Activated B cell treated with CpG ODN at 0.5 μM for 24 hours (primary cell): Measurements from ENCODE around the gene SNRK. TPM values are rescaled to one million over a fixed set of nuclear protein-coding genes. Genes with fewer than 3 reads are reported as not detected.

Experiments
- ATAC-seq: fragments of 200-7000 bp; cut with Tn5 transposase; one replicate; pipeline ENCODE4 v1.10.0; 2021; ENCODE audit warnings: low read depth, mild to moderate bottlenecking, moderate library complexity
- CTCF ChIA-PET: fragments of 350-600 bp; sonication (Branson Sonifier 250); formaldehyde crosslinking; loops from one replicate; lab custom pipeline; 2021; ENCODE audit warnings: antibody characterized with exemption; lab: Charles Lee
- POLR2A ChIA-PET: fragments of 350-600 bp; sonication (Branson Sonifier 250); formaldehyde crosslinking; loops from one replicate; lab custom pipeline; 2021; ENCODE audit warnings: antibody characterized with exemption; lab: Charles Lee
- DNase-seq: peaks from one replicate; pipeline ENCODE4 v3.0.0; 2022
- H3K27ac Mint-ChIP-seq: one replicate; pipeline ENCODE4 v1.8.0; 2020; ENCODE audit warnings: mixed read lengths
- H3K27me3 Mint-ChIP-seq: one replicate; pipeline ENCODE4 v1.8.0; 2021; ENCODE audit warnings: mixed read lengths
- H3K36me3 Mint-ChIP-seq: one replicate; pipeline ENCODE4 v1.8.0; 2021; ENCODE audit warnings: low read depth, mixed read lengths
- H3K4me1 Mint-ChIP-seq: one replicate; pipeline ENCODE4 v1.8.0; 2021; ENCODE audit warnings: mixed read lengths
- H3K4me3 Mint-ChIP-seq: one replicate; pipeline ENCODE4 v1.8.0; 2020; ENCODE audit warnings: mild to moderate bottlenecking, mixed read lengths
- H3K9me3 Mint-ChIP-seq: one replicate; pipeline ENCODE4 v1.8.0; 2020; ENCODE audit warnings: mixed read lengths
- CTCF ChIP-seq: fragments of 200-600 bp; IDR thresholded peaks from one replicate; pipeline ENCODE4 v1.8.0; 2022; ENCODE audit warnings: antibody characterized with exemption, mild to moderate bottlenecking
- intact Hi-C: fragments of 100-400 bp; cut with micrococcal nuclease; formaldehyde crosslinking; loops from one replicate; pipeline ENCODE4 v1.15.1; 2024
- total RNA-seq: library from RNA; stranded (reverse); gene quantifications from 2 replicates; pipeline ENCODE4 v1.2.3, GENCODE V29; 2022

SNRK gene
- total RNA-seq, 1 donor from 2014 or later: 31.1 TPM

GRCh38 chr3:43334976-43335375 lies 48.6 kb downstream of the SNRK start:
- Mint-ChIP-seq H3K36me3 (peaks cover 71% of the 10 kb centered on the region), H3K4me1 (peaks cover 12% of the 10 kb centered on the region), H3K9me3 (peaks cover 22% of the 10 kb centered on the region), H3K27me3 (no peaks in the 10 kb centered on the region), H3K4me3 (no peak overlapping the region), H3K27ac (no peak overlapping the region)
- POLR2A ChIA-PET: no interaction called here
- DNase-seq (no peak), ATAC-seq (no peak)
- CTCF ChIA-PET: no interaction called here
- intact Hi-C loops: no loop called here
- TF ChIP-seq CTCF: no peak

DNA sequence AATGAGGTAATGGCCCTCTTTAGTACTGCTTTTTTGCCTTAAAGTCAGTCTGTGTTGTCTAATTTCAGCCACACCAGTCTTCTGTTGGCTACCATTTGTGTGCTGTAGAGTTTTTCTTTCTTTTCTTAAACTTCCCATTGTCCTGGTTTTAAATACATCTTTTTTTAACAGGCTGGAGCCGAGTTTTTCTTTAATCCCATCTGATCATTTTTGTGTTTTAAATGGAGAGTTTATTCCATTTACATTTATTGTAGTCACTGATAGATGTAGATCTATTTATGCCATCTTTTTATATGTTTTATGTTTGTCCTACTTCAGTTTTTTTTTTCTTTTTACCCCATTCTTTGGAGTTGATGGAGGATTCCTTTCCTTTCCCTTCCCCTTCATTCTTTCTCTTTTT lies 49.5 kb downstream of the SNRK start:
- Mint-ChIP-seq H3K9me3 (peaks cover 25% of the 10 kb centered on the region), H3K27me3 (no peaks in the 10 kb centered on the region), H3K27ac (no peak overlapping the region), H3K4me1 (peaks cover 8% of the 10 kb centered on the region), H3K36me3 (peaks cover 77% of the 10 kb centered on the region), H3K4me3 (no peak overlapping the region)
- ATAC-seq (no peak), DNase-seq (no peak)
- intact Hi-C loops: no loop called here
- ChIA-PET POLR2A (no interaction called here), CTCF (no interaction called here)
- TF ChIP-seq CTCF: no peak

- CTCF ChIA-PET: no interaction called here
- H3K4me1 Mint-ChIP-seq: peaks cover 3% of the 10 kb centered on the region
- H3K4me3 Mint-ChIP-seq: no peak overlapping the region
- H3K27me3 Mint-ChIP-seq: no peaks in the 10 kb centered on the region
- ATAC-seq (no peak), DNase-seq (no peak)
- no peak for TF ChIP-seq CTCF
- peaks cover 83% of the 10 kb centered on the region for H3K36me3 Mint-ChIP-seq
- POLR2A ChIA-PET: no interaction called here
- H3K27ac Mint-ChIP-seq: no peak overlapping the region
- intact Hi-C loops: no loop called here
- peaks cover 25% of the 10 kb centered on the region for H3K9me3 Mint-ChIP-seq
Measured at GRCh38 chr3:43338295-43338694, 52.0 kb downstream of the SNRK start.

DNA sequence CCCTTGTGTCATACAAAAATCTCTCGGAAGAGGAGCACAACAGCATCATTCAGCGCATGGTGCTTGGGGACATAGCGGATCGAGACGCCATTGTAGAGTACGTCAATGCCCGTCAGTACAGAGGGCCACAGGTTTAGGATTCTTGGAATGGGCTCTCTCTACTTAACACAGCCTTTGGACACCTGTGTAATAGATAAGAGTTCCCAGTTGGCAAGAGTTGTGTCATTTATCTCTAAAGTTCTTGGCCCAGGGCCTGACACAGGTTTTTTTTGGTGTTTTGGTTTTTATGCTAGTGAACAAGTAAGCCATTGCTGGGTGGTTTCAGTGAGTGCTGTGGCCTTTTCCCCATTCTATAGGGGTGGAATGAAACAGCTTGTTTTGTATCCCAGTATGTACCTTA lies 54.1 kb downstream of the SNRK start:
- ChIA-PET CTCF (no interaction called here), POLR2A (no interaction called here)
- no peak for TF ChIP-seq CTCF
- peaks cover 89% of the 10 kb centered on the region for H3K36me3 Mint-ChIP-seq
- DNase-seq (no peak), ATAC-seq (no peak)
- intact Hi-C loops: no loop called here
- H3K4me3 Mint-ChIP-seq: no peak overlapping the region
- H3K9me3 Mint-ChIP-seq: peaks cover 19% of the 10 kb centered on the region
- no peak overlapping the region for H3K27ac Mint-ChIP-seq
- no peaks in the 10 kb centered on the region for H3K27me3 Mint-ChIP-seq
- no peaks in the 10 kb centered on the region for H3K4me1 Mint-ChIP-seq

DNA sequence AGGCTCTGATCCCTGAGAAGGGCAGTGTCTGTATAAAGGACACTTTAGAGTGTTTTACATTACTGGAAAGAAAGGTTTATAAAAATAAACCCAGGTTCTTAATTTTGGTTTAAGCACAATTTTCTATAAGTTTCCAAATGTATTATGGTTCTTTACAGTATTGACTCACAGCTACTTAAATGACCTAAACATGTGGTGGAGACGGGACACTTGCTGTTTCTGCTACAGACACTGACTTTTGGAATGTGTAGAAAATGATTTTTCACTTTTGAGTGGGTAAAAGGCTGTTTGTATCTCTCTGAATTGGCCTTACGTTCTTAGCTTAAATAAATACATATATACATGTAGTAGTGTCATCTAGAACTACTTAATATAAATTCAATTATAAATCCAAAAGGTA lies 55.4 kb downstream of the SNRK start:
- H3K9me3 Mint-ChIP-seq: peaks cover 10% of the 10 kb centered on the region
- H3K27ac Mint-ChIP-seq: no peak overlapping the region
- CTCF ChIA-PET: no interaction called here
- peaks cover 87% of the 10 kb centered on the region for H3K36me3 Mint-ChIP-seq
- no peak overlapping the region for H3K4me3 Mint-ChIP-seq
- ATAC-seq: no peak
- H3K27me3 Mint-ChIP-seq: no peaks in the 10 kb centered on the region
- DNase-seq: no peak
- no peak for TF ChIP-seq CTCF
- no peaks in the 10 kb centered on the region for H3K4me1 Mint-ChIP-seq
- intact Hi-C loops: no loop called here
- POLR2A ChIA-PET: no interaction called here
